ENCODE measurements around the gene TCERG1. TPM values are rescaled to one million over a fixed set of nuclear protein-coding genes. Genes with fewer than 3 reads are reported as not detected.

TCERG1 gene
- total RNA-seq, 1 experiment from 2014 or later: 75.9 TPM

GRCh38 chr5:146544232-146544631 lies 97.1 kb downstream of the TCERG1 start:
- no peak for TF ChIP-seq TCF7L2 (IDR thresholded peaks at IDR 0.05; ENCODE audit: low read depth, low read length)
- no peak for TF ChIP-seq CTCF (IDR thresholded peaks at IDR 0.05)
- no peak for TF ChIP-seq REST (IDR thresholded peaks at IDR 0.05; ENCODE audit: insufficient read depth in 1 of 2, low read depth in 2 of 2, low read length in 1 of 2)
- no peak for TF ChIP-seq POLR2AphosphoS5 (IDR thresholded peaks at IDR 0.05; ENCODE audit: low read depth, low read length)
- TF ChIP-seq SIN3A (IDR thresholded peaks at IDR 0.05; ENCODE audit: borderline replicate concordance, insufficient read depth, low read depth, low read length): no peak
- ChIA-PET POLR2A (no interaction called here), CTCF (no interaction called here)
- H3K36me3 ChIP-seq (ENCODE audit: control insufficient read depth, insufficient read depth, low read length): no peaks in the 10 kb centered on the region
- intact Hi-C loops (cut with micrococcal nuclease; ENCODE audit: unreplicated experiment) (no loop called here), in situ Hi-C loops (cut with HindIII; ENCODE audit: low pct_unique_long_range_greater_than_20kb, low sequenced_read_pairs) (loop anchor here (25.0 kb wide), 1 partner anchor 818 kb away; no protein-coding TSS in a partner anchor)
- no peaks in the 10 kb centered on the region for H3K27me3 ChIP-seq (ENCODE audit: control insufficient read depth, insufficient read depth, low read length)
- no peaks in the 10 kb centered on the region for H3K4me1 ChIP-seq (ENCODE audit: control insufficient read depth, insufficient read depth, low read length)
- H3K9me3 ChIP-seq (ENCODE audit: control insufficient read depth, insufficient read depth, low read depth, low read length): no peaks in the 10 kb centered on the region
- no peak overlapping the region for H3K4me3 ChIP-seq (ENCODE audit: low read depth in 2 of 2, low read length in 2 of 2)
- no peak overlapping the region for H3K27ac ChIP-seq (ENCODE audit: low read length)
- no peak for ATAC-seq
- no peak for DNase-seq (ENCODE audit: low read depth, low spot score)
- BruUV-seq (replicated peaks): no TSS peak

- H3K36me3 ChIP-seq (ENCODE audit: control insufficient read depth, insufficient read depth, low read length): no peaks in the 10 kb centered on the region
- no peaks in the 10 kb centered on the region for H3K9me3 ChIP-seq (ENCODE audit: control insufficient read depth, insufficient read depth, low read depth, low read length)
- in situ Hi-C loops (cut with HindIII; ENCODE audit: low pct_unique_long_range_greater_than_20kb, low sequenced_read_pairs) (loop anchor here (25.0 kb wide), 1 partner anchor 813 kb away; no protein-coding TSS in a partner anchor), intact Hi-C loops (cut with micrococcal nuclease; ENCODE audit: unreplicated experiment) (no loop called here)
- CTCF ChIA-PET: no interaction called here
- POLR2A ChIA-PET: no interaction called here
- H3K27ac ChIP-seq (ENCODE audit: low read length): no peak overlapping the region
- TF ChIP-seq SIN3A (IDR thresholded peaks at IDR 0.05; ENCODE audit: borderline replicate concordance, insufficient read depth, low read depth, low read length) (no peak), POLR2AphosphoS5 (IDR thresholded peaks at IDR 0.05; ENCODE audit: low read depth, low read length) (no peak), CTCF (IDR thresholded peaks at IDR 0.05) (no peak), TCF7L2 (IDR thresholded peaks at IDR 0.05; ENCODE audit: low read depth, low read length) (no peak), REST (IDR thresholded peaks at IDR 0.05; ENCODE audit: insufficient read depth in 1 of 2, low read depth in 2 of 2, low read length in 1 of 2) (no peak)
- H3K27me3 ChIP-seq (ENCODE audit: control insufficient read depth, insufficient read depth, low read length): no peaks in the 10 kb centered on the region
- BruUV-seq (replicated peaks): no TSS peak
- H3K4me1 ChIP-seq (ENCODE audit: control insufficient read depth, insufficient read depth, low read length): no peaks in the 10 kb centered on the region
- ATAC-seq (no peak), DNase-seq (ENCODE audit: low read depth, low spot score) (no peak)
- H3K4me3 ChIP-seq (ENCODE audit: low read depth in 2 of 2, low read length in 2 of 2): no peak overlapping the region
Observed at GRCh38 chr5:146548781-146549449, 101.8 kb downstream of the TCERG1 start.
